Tibial nerve (tissue), 4 donors: Measurements from ENCODE around the gene APOB. TPM values are rescaled to one million over a fixed set of nuclear protein-coding genes. Genes with fewer than 3 reads are reported as not detected.

Source experiments
- DNase-seq, 2 donors: peaks; one replicate each; pipeline ENCODE4 v3.0.0-alpha.2; 2019; ENCODE audit warnings: low spot score in 2 of 2
- H3K27ac ChIP-seq, 4 donors: fragments of 200-600 bp; sonication (generic) in 3 of 4; one replicate each; pipeline ENCODE4 v1.5.1; 2017 to 2019; ENCODE audit warnings: mild to moderate bottlenecking in 1 of 4
- H3K27me3 ChIP-seq, 2 donors: fragments of 200-600 bp; sonication (generic) in 1 of 2; one replicate each; pipeline versions ENCODE4 v1.5.1 to v1.6.0; 2017 to 2019
- H3K36me3 ChIP-seq, 3 donors: fragments of 200-600 bp; sonication (generic); one replicate each; pipeline ENCODE4 v1.5.1; 2018 to 2019
- H3K4me1 ChIP-seq, 4 donors: fragments of 200-600 bp; sonication (generic) in 3 of 4; one replicate each; pipeline ENCODE4 v1.5.1; 2017 to 2019
- H3K4me3 ChIP-seq, 4 donors: fragments of 200-600 bp; sonication (generic) in 3 of 4; one replicate each; pipeline ENCODE4 v1.5.1; 2017 to 2019; ENCODE audit warnings: mild to moderate bottlenecking in 1 of 4, moderate library complexity in 1 of 4
- H3K9me3 ChIP-seq, 4 donors: fragments of 200-600 bp; sonication (generic) in 3 of 4; one replicate each; pipeline ENCODE4 v1.5.1; 2017 to 2019
- CTCF ChIP-seq, 5 experiments: fragments of 200-600 bp in 3 of 5; fragments of 450-650 bp in 2 of 5; sonication (generic) in 3 of 5; IDR thresholded peaks; one replicate each; pipeline ENCODE4 v1.5.1; 2016 to 2019; ENCODE audit warnings: antibody characterized with exemption in 5 of 5, mild to moderate bottlenecking in 3 of 5, moderate library complexity in 2 of 5
- EP300 ChIP-seq, 2 donors: sonication (generic); formaldehyde crosslinking; IDR thresholded peaks; one replicate each; pipeline ENCODE4 v1.6.1; 2017; ENCODE audit warnings: antibody characterized with exemption in 2 of 2, mild to moderate bottlenecking in 1 of 2
- POLR2A ChIP-seq, 2 donors: fragments of 450-650 bp; IDR thresholded peaks; one replicate each; pipeline ENCODE4 v1.6.1; 2017; ENCODE audit warnings: antibody characterized with exemption in 2 of 2, mild to moderate bottlenecking in 2 of 2, moderate library complexity in 2 of 2
- WGBS, 2 donors: methylation state at CpG; one replicate each; pipeline ENCODE4 v1.1.5; 2018; 5-methylcytosine and 5-hydroxymethylcytosine counted together
- total RNA-seq, 4 donors: library from RNA; depleted of rRNA; stranded (reverse); fragments of >200 nt; gene quantifications; one replicate each; pipeline ENCODE4 v1.1.0, GENCODE V29; 2016

The APOB gene
- total RNA-seq, 4 donors from 2014 or later = 2.1 to 4.2 (median 2.9) TPM

- H3K4me1 ChIP-seq = no peaks in the 10 kb centered on the region
- H3K27ac ChIP-seq = no peak overlapping the region
- H3K27me3 ChIP-seq = no peaks in the 10 kb centered on the region
- H3K9me3 ChIP-seq = no peaks in the 10 kb centered on the region
- no peak overlapping the region for H3K4me3 ChIP-seq
- WGBS, 2 donors = 88 to 90% methylated on average over 8 of the region's 8 CpGs
- no peaks in the 10 kb centered on the region for H3K36me3 ChIP-seq
- TF ChIP-seq CTCF (IDR thresholded peaks at IDR 0.05) (no peak), EP300 (IDR thresholded peaks at IDR 0.05) (no peak), POLR2A (IDR thresholded peaks at IDR 0.05) (no peak)
- DNase-seq = no peak
These were observed 30.6 kb downstream of the APOB start for GRCh38 chr2:21013043-21013816.

DNA sequence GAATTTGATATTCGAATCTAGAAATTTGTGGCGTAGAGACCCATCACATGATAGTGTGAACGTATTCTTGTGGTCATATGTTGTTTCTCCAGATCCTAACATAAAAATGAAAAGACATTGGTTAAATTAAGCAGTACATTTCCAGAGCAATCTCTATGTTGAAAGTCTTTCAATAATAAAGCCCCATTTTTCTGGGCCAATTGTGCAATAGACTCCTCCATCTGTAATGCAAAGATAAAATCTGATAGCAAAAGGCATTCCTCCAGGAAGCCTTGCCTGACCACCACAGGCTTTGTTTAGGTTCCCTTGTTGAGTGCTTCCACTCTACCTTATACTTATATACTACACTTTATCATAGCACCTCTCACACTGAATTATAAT lies 31.3 kb downstream of the APOB start:
- Histone ChIP-seq H3K9me3 (no peaks in the 10 kb centered on the region), H3K36me3 (no peaks in the 10 kb centered on the region), H3K27me3 (no peaks in the 10 kb centered on the region), H3K27ac (no peak overlapping the region), H3K4me3 (no peak overlapping the region), H3K4me1 (no peaks in the 10 kb centered on the region)
- TF ChIP-seq EP300 (IDR thresholded peaks at IDR 0.05) (no peak), CTCF (IDR thresholded peaks at IDR 0.05) (no peak), POLR2A (IDR thresholded peaks at IDR 0.05) (no peak)
- 96 to 97% methylated on average over 3 of the region's 3 CpGs for WGBS, 2 donors
- DNase-seq = no peak

DNA sequence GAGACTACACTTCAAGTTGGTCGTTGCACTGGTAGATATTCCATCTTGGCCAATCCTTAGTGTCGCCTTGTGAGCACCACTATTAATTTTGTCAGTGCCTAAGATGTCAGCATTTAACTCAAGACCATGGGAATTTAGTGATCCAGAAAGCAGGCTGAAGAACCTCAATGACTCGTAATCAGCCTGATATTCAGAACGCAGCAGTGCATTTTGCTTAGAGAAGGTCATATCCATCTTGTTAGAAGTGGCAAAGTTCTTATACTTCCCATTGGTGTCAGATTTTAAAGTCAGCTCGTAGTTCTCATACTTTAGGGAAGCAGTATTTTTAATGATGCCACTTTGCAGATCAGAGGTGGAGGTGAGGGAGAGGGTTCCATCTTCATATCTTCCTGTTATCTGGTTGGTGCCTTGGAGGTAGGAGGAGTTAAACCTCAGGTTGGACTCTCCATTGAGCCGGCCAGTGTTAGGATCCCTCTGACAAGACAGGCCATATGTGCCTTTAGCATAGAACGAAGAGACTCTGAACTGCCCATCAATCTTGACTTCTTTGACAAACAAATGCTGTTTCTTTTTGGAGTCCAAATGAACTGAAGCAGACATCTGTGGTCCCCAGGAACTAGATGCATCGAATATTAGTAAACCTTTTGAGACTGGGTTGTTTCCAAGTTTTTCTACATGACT lies 31.9 kb downstream of the APOB start:
- H3K27me3 ChIP-seq = no peaks in the 10 kb centered on the region
- no peaks in the 10 kb centered on the region for H3K4me1 ChIP-seq
- no peaks in the 10 kb centered on the region for H3K36me3 ChIP-seq
- 89 to 91% methylated on average over 8 of the region's 8 CpGs for WGBS, 2 donors
- no peaks in the 10 kb centered on the region for H3K9me3 ChIP-seq
- DNase-seq = no peak
- H3K27ac ChIP-seq = no peak overlapping the region
- no peak for TF ChIP-seq POLR2A (IDR thresholded peaks at IDR 0.05)
- TF ChIP-seq CTCF (IDR thresholded peaks at IDR 0.05) = no peak
- TF ChIP-seq EP300 (IDR thresholded peaks at IDR 0.05) = no peak
- no peak overlapping the region for H3K4me3 ChIP-seq

DNA sequence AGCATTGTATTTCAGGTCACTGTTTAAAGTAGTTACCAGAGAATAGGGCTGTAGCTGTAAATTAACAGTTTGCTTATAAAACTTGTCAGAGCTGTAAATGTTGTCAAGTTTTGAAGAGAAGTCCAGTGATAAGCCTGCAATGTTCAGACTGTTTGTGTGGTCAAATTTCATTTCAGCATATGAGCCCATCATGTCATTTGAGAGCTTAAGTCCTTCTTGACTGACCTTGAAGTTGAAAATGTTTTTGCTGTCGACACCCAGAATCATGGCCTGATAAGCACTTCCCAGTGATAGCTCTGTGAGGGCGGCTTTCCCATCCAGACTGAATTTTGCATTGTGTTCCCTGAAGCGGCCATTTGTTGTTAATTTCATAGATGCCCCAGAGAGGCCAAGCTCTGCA lies 32.4 kb downstream of the APOB start:
- H3K36me3 ChIP-seq = no peaks in the 10 kb centered on the region
- H3K27me3 ChIP-seq = no peaks in the 10 kb centered on the region
- H3K9me3 ChIP-seq = no peaks in the 10 kb centered on the region
- H3K4me1 ChIP-seq = no peaks in the 10 kb centered on the region
- no peak for DNase-seq
- H3K27ac ChIP-seq = no peak overlapping the region
- WGBS, 2 donors = 82 to 83% methylated on average over 3 of the region's 3 CpGs
- TF ChIP-seq POLR2A (IDR thresholded peaks at IDR 0.05) (no peak), CTCF (IDR thresholded peaks at IDR 0.05) (no peak), EP300 (IDR thresholded peaks at IDR 0.05) (no peak)
- no peak overlapping the region for H3K4me3 ChIP-seq

GRCh38 chr2:21010813-21011439 lies 32.9 kb downstream of the APOB start:
- H3K27ac ChIP-seq = no peak overlapping the region
- 75 to 81% methylated on average over 10 of the region's 10 CpGs for WGBS, 2 donors
- no peaks in the 10 kb centered on the region for H3K9me3 ChIP-seq
- no peaks in the 10 kb centered on the region for H3K27me3 ChIP-seq
- no peaks in the 10 kb centered on the region for H3K36me3 ChIP-seq
- no peak for TF ChIP-seq EP300 (IDR thresholded peaks at IDR 0.05)
- TF ChIP-seq POLR2A (IDR thresholded peaks at IDR 0.05) = no peak
- no peak for TF ChIP-seq CTCF (IDR thresholded peaks at IDR 0.05)
- no peak overlapping the region for H3K4me3 ChIP-seq
- DNase-seq = no peak
- no peaks in the 10 kb centered on the region for H3K4me1 ChIP-seq
